Cardiac muscle cell (in vitro differentiated cells and primary cell): Measurements from ENCODE around the gene AKAP9. TPM values are rescaled to one million over a fixed set of nuclear protein-coding genes. Genes with fewer than 3 reads are reported as not detected.
A peak's percentile ranks its signal among the peaks of the same experiment; 100 is the strongest.

Experiments
- DNase-seq, 2 donors: peaks; one replicate each; pipeline versions ENCODE4 v3.0.0 to v3.0.0-alpha.2; 2010 to 2017; ENCODE audit warnings: low read depth in 1 of 2, low spot score in 1 of 2
- H3K27ac ChIP-seq: fragments of 200-600 bp; sonication (generic); 2 replicates; pipeline ENCODE4 v1.5.1; 2016
- H3K27me3 ChIP-seq: fragments of 200-600 bp; sonication (generic); 2 replicates; pipeline ENCODE4 v1.6.0; 2016; ENCODE audit warnings: control low read depth
- H3K36me3 ChIP-seq: fragments of 200-600 bp; sonication (generic); 2 replicates; pipeline ENCODE4 v1.5.1; 2016; ENCODE audit warnings: control low read depth
- H3K4me1 ChIP-seq: fragments of 200-600 bp; sonication (generic); 2 replicates; pipeline ENCODE4 v1.8.1; 2017; ENCODE audit warnings: low read depth, mild to moderate bottlenecking, mixed run types
- H3K4me3 ChIP-seq: fragments of 200-600 bp; sonication (generic); 2 replicates; pipeline ENCODE4 v1.5.1; 2016; ENCODE audit warnings: mild to moderate bottlenecking
- H3K9me3 ChIP-seq: fragments of 200-600 bp; sonication (generic); 2 replicates; pipeline ENCODE4 v1.5.1; 2017; ENCODE audit warnings: low read depth, mild to moderate bottlenecking, control low read depth
- polyA plus RNA-seq: library from polyadenylated mRNA; unstranded; fragments of >200 nt; fragmentation: Nextera tagmentation; extraction: Ambion mirVana; gene quantifications from 2 replicates; pipeline ENCODE4 v1.2.1, GENCODE V29; 2016
- total RNA-seq: library from RNA; depleted of rRNA; stranded (reverse); fragments of >200 nt; gene quantifications from 2 replicates; pipeline ENCODE4 v1.2.3, GENCODE V29; 2016
- TF ChIP-seq, protein P1 (sequence below): IDR thresholded peaks from 2 replicates; pipeline ENCODE4 v1.5.1; 2012; ENCODE audit warnings: low read depth, mild to moderate bottlenecking, low read length

Gene AKAP9
- total and polyA plus RNA-seq, 2 experiments from 2014 or later: 41.4 to 57.1 TPM

DNA sequence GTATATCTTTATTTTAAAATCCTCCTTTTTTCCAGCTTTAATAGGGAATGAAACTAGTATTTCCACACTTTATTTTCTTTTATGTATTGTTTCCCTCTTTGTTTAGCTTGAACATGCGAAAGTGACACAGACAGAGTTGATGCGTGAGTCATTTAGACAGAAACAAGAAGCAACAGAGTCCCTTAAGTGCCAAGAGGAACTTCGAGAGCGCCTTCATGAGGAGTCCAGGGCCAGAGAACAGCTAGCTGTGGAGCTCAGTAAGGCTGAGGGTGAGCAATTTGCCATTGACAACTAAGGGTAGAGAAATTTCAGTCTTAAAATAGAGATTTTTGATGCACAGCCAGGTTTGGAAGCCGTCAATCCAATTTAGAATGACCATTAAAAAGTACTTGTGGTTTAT, 120.5 kb downstream of the AKAP9 start:
- no peak for DNase-seq
- H3K9me3 ChIP-seq: no peaks in the 10 kb centered on the region
- H3K27me3 ChIP-seq: no peaks in the 10 kb centered on the region
- H3K4me1 ChIP-seq: peaks cover 21% of the 10 kb centered on the region
- TF ChIP-seq, protein P1, sequence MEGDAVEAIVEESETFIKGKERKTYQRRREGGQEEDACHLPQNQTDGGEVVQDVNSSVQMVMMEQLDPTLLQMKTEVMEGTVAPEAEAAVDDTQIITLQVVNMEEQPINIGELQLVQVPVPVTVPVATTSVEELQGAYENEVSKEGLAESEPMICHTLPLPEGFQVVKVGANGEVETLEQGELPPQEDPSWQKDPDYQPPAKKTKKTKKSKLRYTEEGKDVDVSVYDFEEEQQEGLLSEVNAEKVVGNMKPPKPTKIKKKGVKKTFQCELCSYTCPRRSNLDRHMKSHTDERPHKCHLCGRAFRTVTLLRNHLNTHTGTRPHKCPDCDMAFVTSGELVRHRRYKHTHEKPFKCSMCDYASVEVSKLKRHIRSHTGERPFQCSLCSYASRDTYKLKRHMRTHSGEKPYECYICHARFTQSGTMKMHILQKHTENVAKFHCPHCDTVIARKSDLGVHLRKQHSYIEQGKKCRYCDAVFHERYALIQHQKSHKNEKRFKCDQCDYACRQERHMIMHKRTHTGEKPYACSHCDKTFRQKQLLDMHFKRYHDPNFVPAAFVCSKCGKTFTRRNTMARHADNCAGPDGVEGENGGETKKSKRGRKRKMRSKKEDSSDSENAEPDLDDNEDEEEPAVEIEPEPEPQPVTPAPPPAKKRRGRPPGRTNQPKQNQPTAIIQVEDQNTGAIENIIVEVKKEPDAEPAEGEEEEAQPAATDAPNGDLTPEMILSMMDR: no peak
- H3K27ac ChIP-seq: peak overlapping the region; percentile 17
- H3K4me3 ChIP-seq: no peak overlapping the region
- peaks cover 15% of the 10 kb centered on the region for H3K36me3 ChIP-seq

DNA sequence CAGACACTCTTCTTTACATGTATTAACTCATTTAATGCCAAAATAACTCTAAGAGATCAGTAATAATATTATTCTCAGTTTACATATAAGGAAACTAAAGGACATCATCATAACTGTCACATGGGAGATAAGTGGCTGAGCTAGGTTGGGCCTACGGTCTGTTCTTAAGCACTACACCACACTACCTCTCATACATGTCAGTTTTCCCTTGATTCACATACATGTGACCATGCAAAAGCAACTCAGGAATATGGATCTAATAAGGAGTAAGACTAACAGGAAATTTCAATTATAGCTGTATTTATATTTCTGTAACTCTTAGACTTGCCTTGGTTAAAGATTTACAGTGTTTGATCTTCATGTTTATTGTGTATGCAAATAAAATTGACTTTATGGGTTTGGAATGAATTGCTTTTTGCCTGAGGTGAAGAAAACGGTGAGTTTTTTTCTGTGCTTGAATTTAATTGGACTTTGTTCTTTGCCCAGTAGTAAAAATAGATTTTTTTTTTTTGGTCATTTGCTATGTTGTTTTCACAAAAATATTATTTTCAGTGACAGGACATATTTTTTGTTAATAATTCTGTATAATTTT, 123.9 kb downstream of the AKAP9 start:
- Histone ChIP-seq H3K27ac (no peak overlapping the region), H3K9me3 (no peaks in the 10 kb centered on the region), H3K4me3 (no peak overlapping the region), H3K4me1 (no peaks in the 10 kb centered on the region), H3K27me3 (no peaks in the 10 kb centered on the region), H3K36me3 (peaks cover 33% of the 10 kb centered on the region)
- TF ChIP-seq, protein P1: no peak
- DNase-seq: no peak

DNA sequence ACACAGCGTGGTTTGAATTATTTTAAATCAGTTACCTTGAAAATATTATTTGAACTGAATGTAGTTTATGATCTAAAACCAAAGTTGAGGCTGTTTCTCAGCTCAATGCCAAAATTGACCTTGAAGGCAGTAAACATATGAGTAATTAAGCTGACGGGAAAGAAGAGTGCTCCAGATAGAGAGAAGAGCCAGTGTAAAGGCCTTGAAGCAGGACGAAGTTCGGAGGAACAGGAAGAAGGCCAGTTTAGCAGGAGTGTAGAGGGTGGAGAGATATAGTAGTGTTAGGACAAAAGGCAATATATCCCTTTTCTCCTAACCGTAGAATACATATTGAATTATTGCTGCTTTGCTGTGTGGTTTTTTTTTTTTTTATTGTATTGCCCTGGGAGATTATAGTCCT, 130.4 kb downstream of the AKAP9 start:
- Histone ChIP-seq H3K4me1 (peaks cover 3% of the 10 kb centered on the region), H3K36me3 (peaks cover 35% of the 10 kb centered on the region), H3K9me3 (no peaks in the 10 kb centered on the region), H3K27me3 (no peaks in the 10 kb centered on the region), H3K27ac (peak overlapping the region; percentile 31), H3K4me3 (no peak overlapping the region)
- TF ChIP-seq, protein P1: no peak
- no peak for DNase-seq

DNA sequence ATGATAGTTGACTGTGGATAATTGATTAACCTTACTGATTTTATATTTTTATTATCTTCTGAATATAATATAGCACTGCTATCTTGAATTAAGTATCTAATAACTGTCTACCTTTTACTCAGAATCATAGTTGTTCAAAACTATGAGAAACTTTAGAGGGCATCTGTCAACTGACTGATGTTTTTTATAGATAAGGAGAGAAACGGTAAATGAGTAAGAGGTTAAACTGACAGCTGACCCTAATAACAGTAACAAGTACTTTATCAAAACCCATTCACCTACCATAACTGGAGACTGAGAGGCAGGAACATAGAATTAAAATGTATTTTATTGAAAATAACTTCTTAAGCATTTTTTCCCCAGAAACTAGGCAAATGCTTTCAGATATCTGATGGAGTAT, 131.5 kb downstream of the AKAP9 start:
- H3K36me3 ChIP-seq: peaks cover 29% of the 10 kb centered on the region
- DNase-seq: no peak
- no peaks in the 10 kb centered on the region for H3K9me3 ChIP-seq
- peak overlapping the region; percentile 17 for H3K27ac ChIP-seq
- no peaks in the 10 kb centered on the region for H3K27me3 ChIP-seq
- TF ChIP-seq, protein P1: no peak
- H3K4me1 ChIP-seq: peaks cover 3% of the 10 kb centered on the region
- no peak overlapping the region for H3K4me3 ChIP-seq

DNA sequence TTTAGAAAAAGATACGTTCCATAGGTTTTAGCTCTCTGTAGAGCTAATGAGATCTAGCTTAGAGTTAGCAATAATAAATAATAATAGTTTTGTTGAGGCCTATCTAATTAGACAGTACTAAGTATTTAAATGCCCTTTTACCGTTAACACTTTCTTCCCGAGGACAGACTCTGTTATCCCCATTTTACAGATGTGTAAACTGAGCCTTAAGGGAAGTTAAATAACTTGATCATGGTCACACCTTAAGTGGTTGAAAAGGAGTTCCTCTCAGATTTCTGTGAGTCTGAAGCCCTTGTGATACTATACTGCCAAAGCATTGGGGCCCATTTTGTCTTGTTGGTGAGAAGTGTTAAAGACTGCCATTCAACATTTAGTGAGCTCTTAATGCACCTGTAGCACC, 132.0 kb downstream of the AKAP9 start:
- no peaks in the 10 kb centered on the region for H3K27me3 ChIP-seq
- H3K36me3 ChIP-seq: peaks cover 29% of the 10 kb centered on the region
- H3K4me3 ChIP-seq: no peak overlapping the region
- TF ChIP-seq, protein P1: no peak
- H3K27ac ChIP-seq: no peak overlapping the region
- H3K4me1 ChIP-seq: peaks cover 3% of the 10 kb centered on the region
- H3K9me3 ChIP-seq: no peaks in the 10 kb centered on the region
- DNase-seq: no peak
